HCT116 (cell line): ENCODE measurements around the gene TARBP1. TPM values are rescaled to one million over a fixed set of nuclear protein-coding genes. Genes with fewer than 3 reads are reported as not detected.

ENCODE experiments used
- ATAC-seq: fragments of 200-7000 bp; cut with Tn5 transposase; 2 replicates; pipeline ENCODE4 v1.9.1; 2020; ENCODE audit warnings: mild to moderate bottlenecking, moderate library complexity
- BruUV-seq: library from RNA; stranded (reverse); fragments of 400-500 nt; replicated peaks from 2 replicates; lab custom pipeline; 2021; lab: Mats Ljungman, UMichigan
- CTCF ChIA-PET: fragments of 300-600 bp; sonication (Branson Sonifier 250); formaldehyde crosslinking; loops from one replicate; lab custom pipeline; 2021; ENCODE audit warnings: antibody characterized with exemption; lab: Charles Lee
- POLR2A ChIA-PET: fragments of 300-600, 350-600 bp; sonication (Branson Sonifier 250); formaldehyde crosslinking; loops from one replicate; lab custom pipeline; 2021; ENCODE audit warnings: antibody characterized with exemption; lab: Charles Lee
- RAD21 ChIA-PET, 2 experiments: fragments of 300-600 bp; sonication (Branson Sonifier 250); formaldehyde crosslinking; loops; one replicate each; lab custom pipeline; 2023; ENCODE audit warnings: low total read pairs in 2 of 2; ENCODE audit not compliant: uncharacterized antibody in 2 of 2, unreplicated experiment in 2 of 2, low non-redundant PET in 1 of 2; lab: Charles Lee
- DNase-seq: peaks from one replicate; pipeline ENCODE4 v3.0.0-alpha.2; 2010; ENCODE audit warnings: low read depth, low spot score
- H2AFZ ChIP-seq: fragments of 200-600 bp; shearing (Covaris generic), sonication (generic); 2 replicates; pipeline ENCODE4 v1.6.1; 2017; ENCODE audit warnings: low read depth, mixed run types, mixed read lengths, antibody characterized with exemption, low read length; ENCODE audit not compliant: poor library complexity, severe bottlenecking
- H3K27ac ChIP-seq: 2 replicates; pipeline ENCODE4 v1.5.1; 2012; ENCODE audit warnings: low read depth, low read length
- H3K27me3 ChIP-seq: fragments of 200-600 bp; sonication (generic); 2 replicates; pipeline ENCODE4 v1.6.1; 2016; ENCODE audit warnings: mixed run types, low read length, mixed read lengths; ENCODE audit not compliant: insufficient read depth
- H3K36me3 ChIP-seq, 2 experiments: fragments of 200-500 bp in 1 of 2; fragments of 200-600 bp in 1 of 2; sonication (Bioruptor generic) in 1 of 2; sonication (generic) in 1 of 2; 2 replicates each; pipeline versions ENCODE4 v1.5.1 to v1.6.1; 2014 to 2016; ENCODE audit warnings: low read length in 2 of 2, inconsistent platforms in 1 of 2, mixed read lengths in 1 of 2, mixed run types in 1 of 2; ENCODE audit not compliant: insufficient read depth in 2 of 2, control insufficient read depth in 1 of 2
- H3K4me1 ChIP-seq, 2 experiments: fragments of 200-600 bp in 1 of 2; sonication (generic) in 1 of 2; 2 replicates each; pipeline versions ENCODE4 v1.5.1 to v1.6.1; 2012 to 2017; ENCODE audit warnings: low read length in 2 of 2, inconsistent platforms in 1 of 2, mild to moderate bottlenecking in 1 of 2, mixed read lengths in 1 of 2, mixed run types in 1 of 2, moderate library complexity in 1 of 2; ENCODE audit not compliant: insufficient read depth in 2 of 2, control insufficient read depth in 1 of 2
- H3K4me2 ChIP-seq: fragments of 200-600 bp; sonication (generic); 2 replicates; pipeline ENCODE4 v1.6.1; 2017; ENCODE audit warnings: mixed run types, low read length, mixed read lengths
- H3K4me3 ChIP-seq, 2 experiments: fragments of 200-600 bp in 1 of 2; sonication (generic) in 1 of 2; replicated peaks in 1 of 2; 2 replicates each; pipeline ENCODE4 v1.5.1; 2011 to 2016; ENCODE audit warnings: low read length in 2 of 2, control low read depth in 1 of 2, low read depth in 1 of 2, mild to moderate bottlenecking in 1 of 2, mixed read lengths in 1 of 2, mixed run types in 1 of 2
- H3K79me2 ChIP-seq: fragments of 200-600 bp; sonication (generic); 2 replicates; pipeline ENCODE4 v1.6.1; 2017; ENCODE audit warnings: mild to moderate bottlenecking, mixed run types, low read length, moderate library complexity, mixed read lengths; ENCODE audit not compliant: insufficient read depth
- H3K9ac ChIP-seq: fragments of 200-600 bp; sonication (generic); 2 replicates; pipeline ENCODE4 v1.6.1; 2016; ENCODE audit warnings: low read length, mixed read lengths
- H3K9me2 ChIP-seq: fragments of 200-600 bp; sonication (generic), shearing (Covaris generic); 2 replicates; pipeline ENCODE4 v1.6.1; 2017; ENCODE audit warnings: mixed run types, mild to moderate bottlenecking, moderate library complexity; ENCODE audit not compliant: insufficient read depth
- H3K9me3 ChIP-seq, 2 experiments: fragments of 200-500 bp in 1 of 2; fragments of 200-600 bp in 1 of 2; sonication (Bioruptor generic) in 1 of 2; sonication (generic) in 1 of 2; 2 replicates each; pipeline ENCODE4 v1.6.1; 2014 to 2017; ENCODE audit warnings: low read length in 2 of 2, mixed read lengths in 2 of 2, inconsistent platforms in 1 of 2, low read depth in 1 of 2, mild to moderate bottlenecking in 1 of 2, mixed run types in 1 of 2, moderate library complexity in 1 of 2; ENCODE audit not compliant: control insufficient read depth in 1 of 2, insufficient read depth in 1 of 2
- H4K20me1 ChIP-seq: fragments of 200-600 bp; sonication (generic), shearing (Covaris generic); 2 replicates; pipeline ENCODE4 v1.6.1; 2017; ENCODE audit warnings: mixed run types, mild to moderate bottlenecking, moderate library complexity; ENCODE audit not compliant: insufficient read depth
- CEBPB ChIP-seq: IDR thresholded peaks from 2 replicates; pipeline ENCODE4 v1.6.1; 2012; ENCODE audit warnings: low read depth
- EGR1 ChIP-seq: IDR thresholded peaks from 2 replicates; pipeline ENCODE4 v1.6.1; 2012; ENCODE audit warnings: low read depth
- MAX ChIP-seq: IDR thresholded peaks from 2 replicates; pipeline ENCODE4 v1.6.1; 2012
- POLR2AphosphoS5 ChIP-seq: IDR thresholded peaks from 2 replicates; pipeline ENCODE4 v1.6.1; 2011; ENCODE audit warnings: mild to moderate bottlenecking, low read depth, low read length, moderate library complexity
- SP1 ChIP-seq: IDR thresholded peaks from 2 replicates; pipeline ENCODE4 v1.6.1; 2012; ENCODE audit warnings: low read depth
- YY1 ChIP-seq: IDR thresholded peaks from 2 replicates; pipeline ENCODE4 v1.6.1; 2011; ENCODE audit warnings: low read length, low read depth, moderate library complexity, mild to moderate bottlenecking; ENCODE audit not compliant: insufficient replicate concordance; ENCODE audit errors: extremely low read depth
- intact Hi-C: fragments of 100-400 bp; cut with micrococcal nuclease; formaldehyde crosslinking; loops from 2 replicates; pipeline ENCODE4 v1.10.0; 2022
- total RNA-seq: library from RNA; stranded (reverse); gene quantifications from one replicate; pipeline ENCODE4 v1.2.1, GENCODE V29; 2021; ENCODE audit not compliant: unreplicated experiment

The TARBP1 gene
- total RNA-seq, 1 experiment from 2014 or later, result 17.2 TPM

DNA sequence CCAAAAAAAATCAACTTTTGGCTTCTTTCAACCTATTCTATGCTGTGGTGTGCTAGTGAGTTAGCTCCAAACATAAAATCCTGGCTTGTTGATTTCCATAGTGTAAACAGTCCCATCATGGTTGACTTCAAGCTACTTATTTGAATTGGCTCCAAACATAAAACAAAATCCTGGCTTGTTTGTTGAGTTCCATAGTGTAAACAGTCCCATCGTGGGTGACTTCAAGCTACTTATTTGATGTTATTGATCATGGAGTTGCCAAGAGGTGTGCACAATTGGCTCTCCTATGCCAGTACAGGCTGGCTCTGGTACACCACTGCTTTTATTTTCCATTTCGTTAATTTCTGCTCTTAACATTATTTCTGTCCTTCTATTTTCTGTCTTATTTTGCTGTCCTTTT lies 107.6 kb downstream of the TARBP1 start:
- BruUV-seq, result no TSS peak
- ChIA-PET POLR2A (no interaction called here), CTCF (no interaction called here), RAD21 (no interaction called here)
- H4K20me1 ChIP-seq, result no peaks in the 10 kb centered on the region
- H3K27ac ChIP-seq, result no peak overlapping the region
- H3K9me3 ChIP-seq, result no peaks in the 10 kb centered on the region
- ATAC-seq (no peak), DNase-seq (no peak)
- intact Hi-C loops, result no loop called here
- H3K9me2 ChIP-seq, result no peaks in the 10 kb centered on the region
- H3K4me1 ChIP-seq, result peaks cover 3 to 11% of the 10 kb centered on the region in 2 experiments; a peak in 2 of 4 replicates
- no peak overlapping the region; a peak in 1 of 4 replicates for H3K4me3 ChIP-seq
- no peak overlapping the region for H3K4me2 ChIP-seq
- no peak overlapping the region for H3K9ac ChIP-seq
- H2AFZ ChIP-seq, result no peak overlapping the region
- H3K27me3 ChIP-seq, result no peaks in the 10 kb centered on the region
- H3K79me2 ChIP-seq, result peaks cover 20% of the 10 kb centered on the region
- H3K36me3 ChIP-seq, result peaks cover 5% of the 10 kb centered on the region in 2 experiments; a peak in 2 of 4 replicates
- 0 out of 2 replicates have a peak, but pooled peaks have one; percentile 21 for TF ChIP-seq EGR1
- TF ChIP-seq SP1, result no peak
- TF ChIP-seq, all 23 proteins: peak for 1

DNA sequence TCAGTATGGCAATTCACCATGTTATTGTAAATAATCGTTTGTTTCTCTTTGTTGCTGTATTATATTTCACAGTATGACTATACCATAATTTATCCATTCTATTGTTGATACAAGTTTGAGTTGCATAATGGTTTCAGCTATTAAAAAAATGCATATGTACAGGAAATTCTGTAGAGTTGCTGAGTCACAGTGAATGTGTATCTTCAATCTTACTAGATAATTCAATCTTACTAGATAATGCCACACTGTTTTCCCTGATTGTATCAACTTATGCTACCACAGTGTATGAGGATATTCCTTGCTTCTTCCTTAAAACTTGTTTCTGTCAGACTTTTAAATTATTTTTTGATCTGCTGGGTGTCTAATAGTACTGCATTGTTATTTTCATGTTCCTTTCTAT lies 109.2 kb downstream of the TARBP1 start:
- Histone ChIP-seq H3K27me3 (no peaks in the 10 kb centered on the region), H3K4me1 (peaks cover 3 to 11% of the 10 kb centered on the region in 2 experiments; a peak in 2 of 4 replicates), H4K20me1 (no peaks in the 10 kb centered on the region), H3K27ac (no peak overlapping the region), H3K9ac (no peak overlapping the region), H3K36me3 (no peaks in the 10 kb centered on the region), H3K4me3 (no peak overlapping the region), H3K79me2 (peaks cover 20% of the 10 kb centered on the region), H3K9me3 (no peaks in the 10 kb centered on the region), H3K9me2 (no peaks in the 10 kb centered on the region), H2AFZ (no peak overlapping the region), H3K4me2 (no peak overlapping the region)
- TF ChIP-seq POLR2AphosphoS5 (no peak), YY1 (no peak), MAX (no peak), CEBPB (no peak)
- ChIA-PET CTCF (no interaction called here), RAD21 (no interaction called here), POLR2A (no interaction called here)
- ATAC-seq, result no peak
- DNase-seq, result no peak
- no TSS peak for BruUV-seq
- intact Hi-C loops, result no loop called here
